Endothelial cell of umbilical vein (primary cell): ENCODE measurements around the gene EMID1. TPM values are rescaled to one million over a fixed set of nuclear protein-coding genes. Genes with fewer than 3 reads are reported as not detected.
"Not testable (repeated sequence)": the region's sequence is repeated elsewhere in the genome, so short reads cannot be mapped to it uniquely, and the experiment has no call there.

Experiments
- BruUV-seq: library from RNA; stranded (reverse); fragments of 400-500 nt; replicated peaks from 2 replicates; lab custom pipeline; 2021; lab: Mats Ljungman, UMichigan
- CTCF ChIA-PET: fragments of 300-600, 350-600 bp; sonication (Branson Sonifier 250); formaldehyde crosslinking; loops from one replicate; lab custom pipeline; 2021; ENCODE audit warnings: antibody characterized with exemption, inconsistent platforms; lab: Charles Lee
- POLR2A ChIA-PET: fragments of 300-600, 350-600 bp; sonication (Branson Sonifier 250); formaldehyde crosslinking; loops from one replicate; lab custom pipeline; 2021; ENCODE audit warnings: antibody characterized with exemption, inconsistent platforms; lab: Charles Lee
- DNase-seq: peaks from one replicate; pipeline ENCODE4 v3.0.0-alpha.2; 2011; ENCODE audit warnings: low read depth, low spot score
- FAIRE-seq: peaks from 2 replicates; lab custom pipeline; 2011; peaks lifted over from hg19 to GRCh38; lab: Jason Lieb, UNC
- H2AFZ ChIP-seq: 2 replicates; pipeline ENCODE4 v1.6.0; 2012; ENCODE audit warnings: low read depth, low read length, control low read depth, inconsistent platforms
- H3K27ac ChIP-seq: 2 replicates; pipeline ENCODE4 v1.5.1; 2011; ENCODE audit warnings: low read depth, mild to moderate bottlenecking, control low read depth, low read length, moderate library complexity; ENCODE audit not compliant: insufficient read depth
- H3K27me3 ChIP-seq, 2 experiments: 2 replicates each; pipeline versions ENCODE4 v1.6.0 to v1.6.1; 2011; ENCODE audit warnings: low read length in 2 of 2, mixed read lengths in 1 of 2; ENCODE audit not compliant: control insufficient read depth in 2 of 2, insufficient read depth in 2 of 2
- H3K36me3 ChIP-seq, 2 experiments: 2 replicates in 1 of 2; 3 replicates in 1 of 2; pipeline ENCODE4 v1.5.1; 2011; ENCODE audit warnings: low read length in 2 of 2, mild to moderate bottlenecking in 1 of 2, moderate library complexity in 1 of 2; ENCODE audit not compliant: control insufficient read depth in 2 of 2, insufficient read depth in 2 of 2; ENCODE audit errors: extremely low read depth in 1 of 2
- H3K4me1 ChIP-seq: 3 replicates; pipeline ENCODE4 v1.5.1; 2011; ENCODE audit warnings: mild to moderate bottlenecking, low read length; ENCODE audit not compliant: control insufficient read depth, insufficient read depth; ENCODE audit errors: extremely low read depth
- H3K4me2 ChIP-seq: 2 replicates; pipeline ENCODE4 v1.6.1; 2011; ENCODE audit warnings: low read length, control low read depth, mixed read lengths; ENCODE audit not compliant: insufficient read depth
- H3K4me3 ChIP-seq, 3 experiments: fragments of 200-600 bp in 1 of 3; sonication (generic), shearing (Covaris generic) in 1 of 3; replicated peaks in 1 of 3; 2 replicates each; pipeline ENCODE4 v1.5.1; 2011 to 2016; ENCODE audit warnings: control low read depth in 3 of 3, low read length in 3 of 3, mild to moderate bottlenecking in 2 of 3, inconsistent platforms in 1 of 3, low read depth in 1 of 3, moderate library complexity in 1 of 3; ENCODE audit not compliant: insufficient read depth in 1 of 3
- H3K79me2 ChIP-seq: 2 replicates; pipeline ENCODE4 v1.6.0; 2012; ENCODE audit warnings: low read length, inconsistent platforms; ENCODE audit not compliant: control insufficient read depth, insufficient read depth
- H3K9ac ChIP-seq: replicated peaks from 2 replicates; pipeline ENCODE3; 2011; ENCODE audit warnings: low read length, control low read depth; ENCODE audit not compliant: insufficient read depth; ENCODE audit errors: extremely low read depth
- H3K9me1 ChIP-seq: replicated peaks from 3 replicates; pipeline ENCODE4 v1.6.0; 2011; ENCODE audit warnings: mild to moderate bottlenecking, low read length; ENCODE audit not compliant: control insufficient read depth, insufficient read depth; ENCODE audit errors: extremely low read depth
- H3K9me3 ChIP-seq: replicated peaks from 2 replicates; pipeline ENCODE4 v1.5.1; 2012; ENCODE audit warnings: low read length, inconsistent platforms; ENCODE audit not compliant: control insufficient read depth, insufficient read depth
- H4K20me1 ChIP-seq: replicated peaks from 2 replicates; pipeline ENCODE3; 2011; ENCODE audit warnings: mild to moderate bottlenecking, low read length; ENCODE audit not compliant: control insufficient read depth, insufficient read depth; ENCODE audit errors: extremely low read depth
- CTCF ChIP-seq, 2 donors: IDR thresholded peaks; 1 replicate in 1 of 2; 2 replicates in 1 of 2; pipeline ENCODE4 v1.5.1; 2011; ENCODE audit warnings: low read length in 2 of 2, mild to moderate bottlenecking in 2 of 2, moderate library complexity in 2 of 2, control low read depth in 1 of 2, inconsistent platforms in 1 of 2, low read depth in 1 of 2; ENCODE audit not compliant: insufficient read depth in 1 of 2; ENCODE audit errors: extremely low read depth in 1 of 2
- EZH2 ChIP-seq: IDR thresholded peaks from 2 replicates; pipeline ENCODE4 v1.6.1; 2012; ENCODE audit warnings: borderline replicate concordance, low read depth, mild to moderate bottlenecking, moderate library complexity, low read length, inconsistent platforms; ENCODE audit not compliant: severe bottlenecking
- FOS ChIP-seq: IDR thresholded peaks from 2 replicates; pipeline ENCODE4 v1.6.1; 2011; ENCODE audit warnings: mild to moderate bottlenecking, low read length, moderate library complexity, borderline replicate concordance; ENCODE audit not compliant: insufficient read depth
- GATA2 ChIP-seq: IDR thresholded peaks from 2 replicates; pipeline ENCODE4 v1.7.0; 2011; ENCODE audit warnings: low read depth, mild to moderate bottlenecking, moderate library complexity, mixed read lengths, low read length; ENCODE audit not compliant: insufficient read length, insufficient read depth
- JUN ChIP-seq: IDR thresholded peaks from 2 replicates; pipeline ENCODE4 v1.6.1; 2011; ENCODE audit warnings: borderline replicate concordance, low read depth; ENCODE audit not compliant: insufficient read length, insufficient read depth
- MYC ChIP-seq: IDR thresholded peaks from one replicate; pipeline ENCODE4 v1.6.1; 2011; ENCODE audit warnings: mild to moderate bottlenecking, low read depth, low read length
- POLR2A ChIP-seq: IDR thresholded peaks from 2 replicates; pipeline ENCODE4 v1.6.1; 2012; ENCODE audit warnings: low read depth, mild to moderate bottlenecking, control low read depth, low read length
- POLR2AphosphoS5 ChIP-seq: IDR thresholded peaks from 2 replicates; pipeline ENCODE4 v1.6.1; 2012; ENCODE audit warnings: low read depth, mild to moderate bottlenecking, control low read depth, low read length, moderate library complexity; ENCODE audit not compliant: insufficient read depth
- dilution Hi-C: fragments of 300-500 bp; cut with MboI; formaldehyde crosslinking; loops from one replicate; pipeline ENCODE4 v1.15.0; 2019; ENCODE audit warnings: low sequenced_read_pairs; ENCODE audit not compliant: extremely low pct_ligation_motif_present
- intact Hi-C: fragments of 100-400 bp; cut with micrococcal nuclease; formaldehyde crosslinking; loops from one replicate; pipeline ENCODE4 v1.10.0; 2022
- polyA plus RNA-seq, 4 experiments: library from polyadenylated mRNA; depleted of rRNA in 3 of 4; stranded (reverse) in 3 of 4; unstranded in 1 of 4; fragments of >200 nt; gene quantifications; 2 replicates each; pipeline versions ENCODE4 v1.2.1 to v1.2.3, GENCODE V29; 2011 to 2012; ENCODE audit warnings: missing spikeins in 1 of 4
- total RNA-seq: library from RNA; stranded (reverse); gene quantifications from 2 replicates; pipeline ENCODE4 v1.2.3, GENCODE V29; 2021
- TF ChIP-seq, protein P1 (sequence below): IDR thresholded peaks from 2 replicates; pipeline ENCODE4 v1.6.1; 2011; ENCODE audit not compliant: insufficient read depth, insufficient read length

Gene EMID1
- total and polyA plus RNA-seq, 2 donors (not counting 3 experiments of a cell fraction or from before 2014, with no cell fraction given), result 0.51 to 0.75 TPM

DNA sequence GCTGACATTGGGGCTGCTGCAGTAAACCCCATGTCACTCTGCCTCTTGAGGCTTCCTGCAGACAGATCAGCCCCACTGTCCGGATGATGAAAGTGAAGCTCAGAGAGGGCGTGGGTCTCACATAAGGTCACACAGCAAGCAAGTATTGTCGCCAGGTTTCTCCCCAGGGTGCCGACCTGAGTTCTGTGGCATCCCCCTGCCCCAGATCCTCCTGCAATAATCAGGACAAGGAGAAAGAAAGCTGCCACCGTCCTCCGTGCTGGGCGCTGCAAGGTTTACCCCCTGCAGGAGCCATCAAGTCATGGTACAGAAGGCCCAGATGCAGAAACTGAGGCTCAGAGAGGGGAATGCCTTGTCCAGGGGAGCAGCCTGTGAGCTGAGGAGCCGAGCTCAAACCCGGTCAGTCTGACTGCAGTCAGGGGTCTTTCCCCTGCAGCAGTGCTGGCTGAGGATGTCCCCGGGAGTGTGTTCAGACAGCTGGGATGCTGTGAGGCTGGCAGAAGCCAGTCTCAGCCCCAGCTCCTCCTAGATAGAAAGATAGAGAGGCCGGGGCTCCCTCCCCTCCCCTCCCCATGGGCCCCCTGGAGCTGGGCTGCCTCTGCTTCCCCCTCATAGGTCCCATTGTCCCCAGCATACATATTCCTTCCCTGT is 13.2 kb downstream of the EMID1 start:
- Histone ChIP-seq H3K4me2 (no peak overlapping the region), H3K27me3 (no peaks in the 10 kb centered on the region), H3K4me3 (no peak overlapping the region), H3K79me2 (no peaks in the 10 kb centered on the region), H3K4me1 (no peaks in the 10 kb centered on the region), H3K9me1 (no peaks in the 10 kb centered on the region), H3K27ac (no peak overlapping the region), H4K20me1 (no peaks in the 10 kb centered on the region), H2AFZ (no peak overlapping the region), H3K9me3 (no peaks in the 10 kb centered on the region), H3K9ac (no peak overlapping the region), H3K36me3 (no peaks in the 10 kb centered on the region)
- no peak for DNase-seq
- no peak for TF ChIP-seq POLR2AphosphoS5
- TF ChIP-seq POLR2A, result no peak
- TF ChIP-seq JUN, result no peak
- no peak for TF ChIP-seq MYC
- TF ChIP-seq FOS, result no peak
- no peak for TF ChIP-seq EZH2
- TF ChIP-seq, protein P1, sequence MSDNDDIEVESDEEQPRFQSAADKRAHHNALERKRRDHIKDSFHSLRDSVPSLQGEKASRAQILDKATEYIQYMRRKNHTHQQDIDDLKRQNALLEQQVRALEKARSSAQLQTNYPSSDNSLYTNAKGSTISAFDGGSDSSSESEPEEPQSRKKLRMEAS, result no peak
- no peak for TF ChIP-seq CTCF (IDR thresholded peaks at IDR 0.05; ENCODE audit: extremely low read depth in 1 of 2, insufficient read depth in 1 of 2, low read depth in 1 of 2, low read length in 2 of 2)
- no peak for TF ChIP-seq GATA2
- BruUV-seq, result no TSS peak
- dilution Hi-C loops (no loop called here), intact Hi-C loops (no loop called here)
- ChIA-PET CTCF (interaction anchor here (1.1 to 1.9 kb wide), 3 partner anchors 10 to 20 kb away, joined by 3 to 6 read pairs (median 3); no protein-coding TSS in a partner anchor), POLR2A (interaction anchor here (0.5 kb wide), 1 partner anchor 163 kb away, joined by 3 read pairs; no protein-coding TSS in a partner anchor)
- no peak for FAIRE-seq

DNA sequence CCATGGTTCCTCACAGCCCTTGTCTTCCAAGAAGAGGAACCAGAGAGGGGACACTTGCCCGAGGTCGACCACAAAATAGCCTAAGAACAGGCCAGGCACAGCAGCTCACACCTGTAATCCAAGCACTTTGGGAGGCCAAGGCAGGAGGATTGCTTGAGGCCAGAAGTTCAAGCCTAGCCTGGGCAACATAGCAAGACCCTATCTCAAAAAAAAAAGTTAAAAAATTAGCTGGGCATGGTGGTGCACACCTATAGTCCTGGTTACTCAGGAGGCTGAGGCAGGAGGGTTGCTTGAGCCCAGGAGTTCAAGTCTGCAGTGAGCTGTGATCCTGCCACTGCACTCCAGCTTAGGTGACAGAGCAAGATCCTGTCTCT is 13.7 kb downstream of the EMID1 start:
- CTCF ChIA-PET, result interaction anchor here (1.1 to 1.9 kb wide), 3 partner anchors 10 to 20 kb away, joined by 3 to 6 read pairs (median 3); no protein-coding TSS in a partner anchor
- H3K4me3 ChIP-seq, H3K9me1 ChIP-seq, H3K9me3 ChIP-seq, H3K79me2 ChIP-seq, DNase-seq, H4K20me1 ChIP-seq, H3K4me1 ChIP-seq, intact Hi-C loops, H3K27me3 ChIP-seq, dilution Hi-C loops, H3K27ac ChIP-seq, H2AFZ ChIP-seq, H3K4me2 ChIP-seq, BruUV-seq, H3K9ac ChIP-seq, H3K36me3 ChIP-seq, FAIRE-seq: not testable (repeated sequence)
- POLR2A ChIA-PET, result interaction anchor here (0.5 kb wide), 1 partner anchor 164 kb away, joined by 3 read pairs; no protein-coding TSS in a partner anchor
